Measurements from ENCODE around the gene ADAMTS12.

Gene ADAMTS12

DNA sequence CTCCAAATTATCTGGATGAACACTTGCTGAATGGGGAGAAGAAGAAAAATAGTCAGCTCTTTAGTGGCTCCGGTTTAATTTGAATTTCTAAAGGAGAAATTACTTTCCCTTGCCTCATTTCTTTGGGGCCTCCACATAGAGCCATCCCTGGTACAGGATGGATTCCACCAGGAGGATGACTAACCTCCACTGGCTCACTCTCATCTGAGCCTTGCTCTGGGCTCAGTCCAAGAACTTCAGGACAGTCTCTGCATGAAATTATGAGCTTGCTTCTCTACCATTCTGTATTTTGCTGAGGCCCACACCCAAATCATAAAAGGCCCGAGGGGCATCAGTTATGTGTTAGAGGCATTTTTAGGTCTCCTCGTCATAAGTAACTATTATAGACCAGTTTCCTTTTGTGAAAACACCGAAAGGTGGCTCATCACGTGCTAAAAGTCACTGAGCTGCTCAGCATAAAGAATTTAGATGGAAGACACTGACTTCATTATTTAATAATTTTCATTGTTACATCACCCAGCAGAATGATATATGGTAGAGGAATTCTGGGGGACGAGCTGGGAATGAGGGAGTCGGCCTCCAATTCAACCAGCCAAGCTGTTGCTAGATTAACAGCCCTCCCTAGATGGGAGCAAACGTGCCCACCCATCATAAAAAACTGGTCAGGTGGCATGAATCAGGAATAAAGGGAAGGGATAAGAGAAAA is 228.9 kb downstream of the ADAMTS12 start:
- no peak for DNase-seq

DNA sequence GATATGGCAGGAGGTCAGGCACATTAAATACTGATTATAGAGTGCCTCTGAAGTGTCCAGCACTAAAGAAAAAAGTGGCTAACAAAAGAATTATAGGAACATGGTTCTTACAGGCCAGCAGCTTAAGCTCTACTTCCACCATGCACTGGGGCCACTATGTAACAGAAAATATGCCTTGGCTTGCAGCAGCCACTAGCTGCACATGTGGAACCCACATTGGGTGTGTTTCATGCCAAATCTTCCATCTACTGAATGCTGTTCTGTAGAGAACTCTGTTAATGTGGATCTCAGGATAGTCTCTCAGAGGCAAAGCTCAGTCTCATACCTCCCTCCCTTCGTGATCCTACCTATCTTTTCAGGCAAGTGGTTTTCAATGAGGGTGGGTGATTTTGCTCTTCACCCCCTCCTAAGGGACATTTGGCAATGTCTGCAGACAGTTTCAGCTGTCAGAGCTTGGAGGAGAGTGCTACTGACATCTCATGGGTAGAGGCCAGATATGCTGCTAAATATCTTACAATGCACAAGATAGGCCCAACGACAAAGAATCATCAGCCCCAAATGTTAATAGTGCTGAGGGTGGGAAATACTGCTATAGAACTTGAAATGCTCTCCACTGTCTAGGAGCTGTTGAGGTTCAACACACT is 232.1 kb downstream of the ADAMTS12 start:
- no peak for DNase-seq

DNA sequence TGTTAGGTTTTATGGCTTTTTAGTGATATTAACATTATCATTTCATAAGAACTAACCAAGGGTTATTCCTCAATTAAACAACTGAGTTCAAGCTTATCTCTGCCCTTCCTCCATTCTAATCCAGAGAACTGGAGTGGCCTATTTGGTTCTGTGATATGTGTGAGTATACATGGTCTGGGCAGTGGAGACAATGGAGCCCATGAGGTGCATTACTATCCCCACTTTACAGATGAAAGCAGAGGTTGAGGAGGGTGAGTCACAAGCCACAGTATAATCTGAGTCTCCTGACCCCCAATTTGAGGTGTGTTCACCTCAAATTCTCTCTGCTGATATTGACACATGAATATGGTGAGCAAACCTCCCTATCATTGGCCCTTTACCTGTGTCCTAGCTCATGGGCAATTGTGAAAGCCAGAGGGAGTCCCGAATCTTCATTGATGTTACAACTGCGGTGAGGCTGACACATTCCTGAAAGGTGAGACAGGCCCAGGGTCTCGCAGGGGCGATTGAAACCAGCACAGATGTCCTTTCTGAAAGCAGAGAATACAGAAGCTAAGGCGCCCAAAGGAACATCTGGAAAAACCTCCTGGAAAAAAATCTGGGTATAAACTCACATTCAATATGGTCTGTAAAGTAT is 233.9 kb downstream of the ADAMTS12 start:
- no peak for DNase-seq

DNA sequence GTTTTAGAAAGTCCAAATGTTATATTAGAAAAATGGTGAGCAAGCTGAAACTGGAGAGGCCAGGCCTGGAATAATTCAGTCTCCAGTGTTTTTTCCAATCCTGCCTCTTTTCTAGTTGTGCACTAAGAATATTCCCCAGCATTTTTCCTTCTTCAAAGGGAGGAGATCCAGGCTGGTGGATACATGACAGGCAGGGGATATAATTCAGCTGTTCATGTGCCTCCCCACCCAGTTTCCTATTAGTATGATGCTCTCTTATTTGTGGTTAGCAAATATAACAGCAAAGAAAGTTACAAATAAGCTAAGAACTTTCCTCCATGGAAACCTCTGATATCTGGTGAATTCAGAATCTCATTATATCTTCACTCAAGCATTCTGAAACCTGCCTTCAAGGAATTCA is 234.6 kb downstream of the ADAMTS12 start:
- no peak for DNase-seq

DNA sequence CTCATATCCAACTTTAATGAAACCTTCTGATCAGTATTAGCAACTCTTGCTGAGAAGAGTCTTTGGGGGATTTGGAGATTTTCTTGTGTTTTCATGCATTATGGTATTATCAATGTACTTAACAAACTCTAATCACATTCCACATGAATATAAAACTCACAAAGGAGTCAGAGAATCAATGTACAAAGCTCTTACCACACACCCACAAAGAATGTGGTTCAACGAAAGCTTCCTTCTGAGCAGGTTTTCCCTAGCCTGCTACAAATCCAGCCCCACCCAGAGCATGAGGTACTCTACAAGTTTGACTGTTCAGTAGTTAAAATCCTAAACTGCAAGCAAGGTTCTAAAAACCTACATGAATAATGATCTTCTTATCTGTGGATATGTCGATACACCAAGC is 240.9 kb downstream of the ADAMTS12 start:
- no peak for DNase-seq

DNA sequence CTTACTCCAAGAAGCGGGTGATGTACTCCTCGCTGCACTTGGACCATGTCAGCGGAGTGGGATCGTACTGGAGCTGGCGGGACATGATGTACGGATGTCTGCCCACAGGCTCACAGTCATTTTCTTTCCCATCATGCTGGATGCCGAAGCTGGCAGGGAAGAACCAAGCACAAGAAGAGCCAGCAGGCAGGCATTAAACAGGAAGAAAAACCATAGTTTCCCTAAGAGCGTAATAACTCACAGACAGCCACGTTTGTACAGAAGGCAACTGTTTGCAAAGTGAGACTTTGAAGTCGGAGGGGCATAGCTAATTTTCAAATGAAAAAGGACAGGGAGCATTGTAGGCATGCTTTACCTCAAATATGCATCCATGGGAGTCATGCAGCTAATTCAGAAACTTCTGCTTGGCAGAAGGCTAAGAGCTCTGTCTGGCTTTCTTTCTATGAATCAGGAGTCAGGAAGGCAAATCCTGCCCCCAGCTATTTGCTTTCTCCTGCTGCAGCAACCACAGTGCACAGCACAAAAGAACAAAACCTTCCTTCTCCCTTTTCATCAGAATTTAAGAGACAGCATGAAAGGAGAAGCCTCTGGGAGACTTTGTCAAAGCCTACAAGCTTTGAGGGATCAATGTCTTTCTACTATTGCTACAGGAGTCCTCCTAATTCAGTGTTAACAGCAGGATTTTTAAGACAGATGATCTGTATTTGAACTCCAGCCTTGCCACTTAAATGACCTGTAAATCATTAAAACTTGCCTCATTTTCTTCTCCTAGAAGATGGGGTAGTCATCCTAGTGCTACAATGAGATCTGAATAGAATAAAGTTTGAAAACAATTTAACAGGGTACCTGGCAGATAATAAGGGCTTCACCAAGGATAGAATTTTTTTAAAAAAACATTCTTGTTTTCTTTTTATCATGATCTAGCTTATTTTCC is 242.0 kb downstream of the ADAMTS12 start:
- no peak for DNase-seq

DNA sequence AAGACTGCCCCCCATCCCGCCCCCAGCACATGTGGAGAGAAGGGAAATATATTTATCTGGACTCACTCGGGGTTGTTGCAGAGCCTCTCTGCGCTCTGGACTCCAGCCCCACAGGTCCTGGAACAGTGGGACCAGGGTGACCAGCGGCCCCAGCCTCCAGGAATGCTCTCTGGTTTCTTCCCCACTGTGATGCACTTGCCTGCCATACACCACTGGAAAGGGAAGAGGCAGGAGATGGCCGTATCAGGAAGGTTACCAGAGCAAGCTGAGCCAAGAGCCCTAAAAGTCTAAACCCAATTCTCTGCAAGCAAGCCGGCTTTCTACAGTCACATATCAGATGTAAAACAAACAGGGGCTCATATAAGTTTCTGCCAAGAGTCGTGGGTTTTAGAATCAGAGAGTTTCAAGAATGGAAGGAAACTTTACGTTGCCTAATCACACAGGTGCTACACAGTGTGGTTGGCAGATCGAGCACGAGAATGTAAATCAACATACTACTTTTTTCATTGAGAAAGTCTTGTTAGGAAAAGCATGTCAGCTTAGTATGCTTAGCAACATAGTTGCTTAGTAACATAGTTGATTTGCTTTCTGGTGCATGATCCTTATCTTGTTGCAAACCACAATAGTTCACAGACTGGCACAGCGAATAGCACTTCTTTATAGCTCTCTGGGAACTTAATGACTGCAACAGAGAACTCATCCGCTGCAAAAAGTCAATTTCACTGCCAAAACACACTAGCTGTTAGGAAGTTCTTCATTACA is 249.9 kb downstream of the ADAMTS12 start:
- no peak for DNase-seq

DNA sequence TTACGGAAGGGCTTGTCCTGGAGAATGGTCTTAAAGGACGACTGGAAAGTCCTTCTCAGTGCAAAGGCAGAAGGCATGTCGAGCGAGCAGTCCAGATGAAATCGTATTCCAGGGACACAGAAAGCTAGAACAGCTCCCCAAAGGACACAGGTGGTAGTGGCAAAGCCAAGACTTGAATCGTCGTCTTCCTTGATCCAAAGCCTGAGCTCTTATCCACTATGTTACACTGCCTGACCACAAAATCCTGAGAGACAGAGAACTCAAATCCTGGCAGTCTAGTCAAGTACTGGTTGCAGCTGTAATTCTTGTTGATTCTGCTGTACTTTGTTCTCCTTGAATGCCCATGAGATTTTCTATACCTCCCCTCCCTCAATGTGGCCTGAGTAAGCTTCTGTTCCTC is 252.3 kb downstream of the ADAMTS12 start:
- no peak for DNase-seq

DNA sequence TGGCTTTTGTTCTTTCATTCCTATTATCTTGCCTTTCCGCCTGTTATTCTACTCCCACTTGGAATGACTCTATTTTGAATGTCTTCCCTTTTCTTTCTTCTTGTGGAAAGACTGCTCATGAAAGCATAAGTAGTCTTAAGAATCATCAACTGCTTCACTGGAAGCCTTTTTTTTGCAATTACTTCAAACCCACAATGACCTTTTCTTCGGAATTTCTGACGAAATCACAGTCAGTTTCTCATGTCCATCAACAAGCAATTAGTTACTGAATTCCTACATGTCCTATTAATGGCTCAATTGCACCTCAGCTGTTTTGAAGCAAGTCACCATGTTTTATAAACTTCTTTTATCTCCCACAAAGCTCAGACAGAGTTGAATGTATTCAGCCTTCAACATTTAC is 254.8 kb downstream of the ADAMTS12 start:
- DNase-seq, result no peak

DNA sequence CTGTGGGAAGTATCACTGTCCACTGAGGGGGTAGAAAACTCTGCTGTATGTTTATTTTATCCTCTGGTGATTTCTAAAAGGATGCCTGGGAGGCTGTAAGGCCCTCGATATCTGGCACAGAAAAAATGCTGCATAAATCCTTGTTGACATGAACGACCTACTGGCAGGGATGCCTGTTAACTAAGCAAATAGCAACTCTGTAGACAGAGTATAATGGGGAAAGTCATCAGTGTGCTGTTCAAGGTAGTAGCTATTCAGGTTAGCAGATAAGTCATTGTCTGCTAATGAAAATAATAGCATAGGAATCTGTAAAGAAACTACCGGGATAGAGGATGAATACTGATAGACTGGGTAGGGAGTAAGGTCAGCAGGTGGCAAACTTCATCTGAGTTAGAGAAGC is 256.2 kb downstream of the ADAMTS12 start:
- DNase-seq, result no peak

DNA sequence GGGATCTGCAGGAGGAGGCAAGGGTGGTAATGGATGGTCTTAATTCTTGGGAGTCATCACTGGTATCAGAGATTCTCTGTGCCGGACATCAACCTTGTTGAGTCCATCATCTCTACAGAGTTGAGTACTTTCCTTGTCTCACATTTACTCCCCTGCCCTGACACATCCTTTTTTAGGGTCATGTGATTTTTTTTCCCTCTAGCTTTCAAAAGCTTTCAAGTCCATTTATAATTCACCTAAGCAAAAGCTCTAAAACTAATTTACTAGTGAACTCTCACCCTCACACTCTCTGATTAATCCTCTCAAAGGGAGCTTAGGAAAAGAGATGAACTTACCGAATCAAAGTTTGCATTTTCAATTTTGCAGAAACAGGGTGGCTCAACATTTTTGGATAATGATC is 258.1 kb downstream of the ADAMTS12 start:
- no peak for DNase-seq

DNA sequence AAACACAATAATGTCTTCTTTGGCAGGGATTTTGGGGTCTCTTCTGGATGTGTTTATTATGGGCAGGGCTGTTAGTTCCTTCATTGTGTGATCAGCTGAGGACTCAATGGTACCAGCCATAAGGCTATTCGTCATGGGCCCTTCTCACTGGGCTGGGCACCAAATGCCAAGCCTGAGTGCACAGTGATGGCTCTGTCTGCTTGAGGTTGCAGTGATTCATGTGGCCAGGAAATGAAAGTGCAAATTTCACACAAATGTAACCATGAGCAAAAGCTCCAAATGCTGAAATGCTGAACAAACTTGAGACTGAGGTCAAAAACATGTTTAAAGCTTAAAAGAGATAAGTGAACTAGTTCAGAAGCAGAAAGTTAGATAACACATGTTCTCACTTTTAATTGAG is 260.0 kb downstream of the ADAMTS12 start:
- no peak for DNase-seq

DNA sequence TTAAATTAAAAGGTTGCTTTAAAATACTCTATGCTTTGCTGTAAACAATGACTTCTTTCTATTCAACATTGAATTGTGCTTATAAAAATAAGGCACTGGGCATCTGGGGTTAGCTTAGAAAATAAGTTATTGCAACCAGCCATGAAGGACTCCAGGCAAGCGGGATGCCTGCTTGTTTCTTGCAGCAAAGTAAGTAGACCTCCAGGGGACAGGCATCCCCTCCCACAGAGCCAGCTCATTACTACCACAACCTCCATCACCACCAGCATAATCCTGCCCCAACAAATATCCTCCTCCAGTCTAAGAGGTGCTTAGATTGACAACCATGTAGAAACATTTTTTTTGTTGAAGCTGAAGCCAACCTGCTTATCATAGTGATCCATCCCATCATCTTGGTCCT is 260.7 kb downstream of the ADAMTS12 start:
- no peak for DNase-seq

DNA sequence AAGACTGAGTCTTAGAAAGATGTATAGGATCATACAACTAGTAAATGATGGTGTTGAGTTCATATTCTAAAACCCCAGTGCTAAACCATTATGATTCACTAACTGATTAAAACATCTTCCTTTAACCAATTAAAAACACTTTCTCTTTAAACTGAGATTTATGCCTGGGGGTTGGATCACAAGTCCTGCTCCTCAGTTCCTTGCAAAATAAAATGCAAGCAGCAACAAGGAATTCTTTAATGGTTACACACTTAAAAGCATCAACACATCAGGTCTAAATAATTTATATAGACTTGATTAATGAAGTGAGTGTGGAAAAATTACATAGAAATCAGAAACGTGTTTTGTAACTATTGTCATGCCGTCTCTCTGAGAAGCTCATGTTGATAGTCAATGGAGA is 261.8 kb downstream of the ADAMTS12 start:
- no peak for DNase-seq

DNA sequence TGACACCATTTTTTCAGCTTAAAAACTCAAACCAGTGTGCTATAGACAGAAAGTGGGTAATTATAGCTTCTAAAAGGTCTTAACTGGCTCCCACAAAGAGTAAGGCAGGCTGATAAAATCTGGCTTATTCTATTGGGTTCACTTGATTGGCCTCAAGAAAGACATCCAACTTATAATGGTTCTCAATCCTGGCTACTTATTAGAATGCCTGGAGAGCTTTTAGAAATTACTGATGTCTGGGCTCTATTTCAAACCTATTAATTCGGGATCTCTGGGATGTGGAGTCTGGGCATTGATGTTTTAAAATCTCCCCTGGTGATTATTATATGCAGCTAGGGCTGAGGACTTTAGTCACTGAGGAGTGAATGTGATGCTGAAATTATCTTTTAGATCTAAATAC is 263.0 kb downstream of the ADAMTS12 start:
- no peak for DNase-seq

DNA sequence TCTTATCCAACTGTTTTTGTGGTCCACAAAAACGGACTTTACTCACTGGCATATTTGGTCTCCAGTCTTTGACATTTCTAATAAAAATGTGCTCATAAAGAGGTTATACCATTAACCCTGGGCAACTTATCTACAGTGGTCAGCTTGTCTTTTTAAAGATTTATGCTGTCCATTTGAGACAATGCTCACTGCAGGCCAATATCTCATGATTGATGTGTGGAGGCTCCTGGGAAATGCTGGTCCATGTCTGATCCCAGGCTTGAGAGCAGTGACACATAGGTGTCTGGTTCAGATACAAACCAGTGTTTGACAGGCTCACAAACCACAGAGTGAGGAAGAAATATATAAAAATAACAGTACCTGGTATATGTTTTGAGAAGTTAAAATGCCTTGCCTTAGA is 270.3 kb downstream of the ADAMTS12 start:
- no peak for DNase-seq

DNA sequence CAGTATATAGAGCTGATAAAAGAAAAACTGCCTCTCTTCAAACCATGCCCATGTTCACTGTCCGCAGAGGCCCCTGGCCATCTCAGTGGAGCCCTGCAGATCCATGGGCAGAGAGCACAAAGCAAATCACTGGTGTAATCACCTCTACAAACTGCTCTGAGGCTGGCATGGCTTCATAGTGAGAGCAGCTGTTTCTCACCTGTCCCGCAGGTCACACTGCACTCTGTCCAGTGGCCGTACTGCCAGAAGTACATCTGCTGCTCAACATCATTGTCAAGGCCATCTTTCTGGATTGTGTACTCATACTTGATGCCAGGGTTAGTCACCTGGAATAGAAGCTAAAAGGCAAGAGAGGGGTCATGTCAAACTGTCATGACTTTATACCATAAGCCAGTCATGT is 277.8 kb downstream of the ADAMTS12 start:
- no peak for DNase-seq

DNA sequence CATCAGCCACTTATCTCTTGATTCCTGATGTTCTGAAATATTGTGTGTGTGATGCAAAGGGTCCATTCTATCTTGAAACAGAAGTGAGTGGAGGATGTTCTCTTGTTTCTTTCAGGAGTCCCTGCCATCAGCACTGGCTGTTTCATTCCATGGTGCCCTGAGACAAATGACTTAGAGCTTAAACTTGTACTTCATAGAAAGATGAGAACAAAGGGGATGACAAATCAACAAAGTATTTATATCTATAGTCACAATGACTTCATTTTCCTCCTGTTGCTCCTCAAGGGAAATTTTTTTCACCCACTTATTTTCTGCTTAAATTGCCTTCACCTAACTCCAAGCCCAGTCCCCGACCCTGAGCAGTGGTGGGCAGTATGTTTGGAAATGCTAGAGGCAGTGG is 279.4 kb downstream of the ADAMTS12 start:
- no peak for DNase-seq

DNA sequence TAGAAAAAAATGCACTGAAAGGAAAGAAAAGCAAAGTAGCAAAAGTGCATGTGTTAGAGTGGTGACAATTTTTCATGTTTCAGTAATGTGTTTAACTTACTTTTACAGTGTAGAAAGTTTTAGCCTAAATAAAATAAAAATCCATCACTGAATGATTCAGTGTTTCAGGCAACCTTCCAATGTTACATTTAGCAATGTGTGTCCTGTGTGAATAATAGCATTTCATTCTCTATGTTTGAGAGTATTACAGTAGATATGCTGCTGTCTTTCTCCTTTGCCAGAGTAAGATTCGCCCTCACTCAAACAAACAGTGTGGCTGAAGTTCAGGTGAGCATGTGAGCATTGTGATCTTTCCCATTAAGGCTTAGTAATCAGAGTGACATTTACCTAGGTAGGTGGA is 279.9 kb downstream of the ADAMTS12 start:
- DNase-seq, result no peak

DNA sequence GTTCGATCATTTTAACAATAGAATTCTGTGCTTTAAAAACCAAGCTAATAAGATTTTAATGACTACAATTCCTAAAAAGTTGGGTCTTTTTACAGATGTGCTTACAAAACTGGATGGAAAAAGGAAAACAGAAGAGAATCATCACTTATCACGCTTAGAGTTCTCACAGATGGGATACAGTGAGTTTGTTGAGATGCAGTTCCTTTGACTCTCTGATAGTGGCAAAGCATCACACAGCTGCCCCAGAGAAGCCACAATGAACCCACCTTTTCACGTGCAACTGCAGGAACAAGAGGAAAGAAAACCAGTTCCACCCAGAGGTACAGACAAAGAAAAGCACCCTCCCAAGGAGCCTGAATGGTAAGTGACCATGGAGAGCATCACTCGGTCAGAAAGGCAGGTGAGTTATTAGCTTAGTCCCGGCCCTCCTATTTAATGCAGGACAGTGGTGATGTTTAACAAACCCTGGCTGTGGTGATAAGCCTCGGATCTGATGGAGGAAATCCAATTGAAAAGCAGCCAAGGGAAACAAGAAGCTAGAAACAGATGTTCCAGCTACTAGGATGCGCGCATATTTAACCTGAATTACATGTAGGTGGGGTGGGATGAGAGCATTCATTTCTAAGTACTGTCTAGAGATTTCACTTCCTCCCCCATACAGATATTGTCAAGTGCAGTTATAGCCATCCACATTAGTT is 283.3 kb downstream of the ADAMTS12 start:
- DNase-seq, result no peak

DNA sequence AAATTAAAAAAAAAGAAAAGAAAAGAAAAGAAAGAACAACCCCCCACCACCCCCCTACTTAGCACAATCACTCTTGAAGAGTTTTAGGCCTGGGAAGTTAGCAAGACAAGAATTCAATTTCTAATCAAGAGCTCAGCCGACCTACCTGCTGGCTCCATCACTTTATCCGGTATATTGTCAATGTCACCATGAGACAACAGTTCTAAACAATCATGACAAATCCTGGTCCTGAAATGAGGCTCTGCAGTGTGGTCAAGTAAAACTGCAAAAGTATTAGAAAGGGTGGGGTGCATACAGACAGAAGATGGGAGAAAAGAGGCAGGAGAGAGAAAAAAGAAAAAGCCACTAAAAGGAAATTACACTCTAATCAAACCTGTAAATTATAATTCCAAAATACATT is 287.3 kb downstream of the ADAMTS12 start:
- no peak for DNase-seq
